Measurements from ENCODE around the gene FKBP5. TPM values are rescaled to one million over a fixed set of nuclear protein-coding genes. Genes with fewer than 3 reads are reported as not detected.

The FKBP5 gene
- total and polyA plus RNA-seq, 7 donors: 52.9 to 326 (median 200) TPM

GRCh38 chr6:35664945-35665344 is 23.8 kb downstream of the FKBP5 start:
- TF ChIP-seq CTCF (IDR thresholded peaks at IDR 0.05) (no peak), POLR2A (IDR thresholded peaks at IDR 0.05) (no peak), POLR2AphosphoS5 (IDR thresholded peaks at IDR 0.05) (no peak), EP300 (IDR thresholded peaks at IDR 0.05) (no peak)
- intact Hi-C loops (cut with DNase I): no loop called here
- Histone ChIP-seq H3K9me3 (no peaks in the 10 kb centered on the region), H3K27me3 (no peaks in the 10 kb centered on the region), H3K36me3 (peaks cover 0 to 4% (median 0%) of the 10 kb centered on the region in 4 donors), H3K4me1 (peaks cover 0 to 65% (median 56%) of the 10 kb centered on the region in 4 donors), H3K4me3 (no peak overlapping the region), H3K27ac (no peak overlapping the region)
- 76 to 87% methylated on average over 3 of the region's 3 CpGs for WGBS, 2 donors
- DNase-seq: no peak

GRCh38 chr6:35663447-35664235 is 25.1 kb downstream of the FKBP5 start:
- intact Hi-C loops (cut with DNase I): no loop called here
- peak overlapping the region in 1 of 4 donors; percentile 26 for H3K27ac ChIP-seq
- H3K9me3 ChIP-seq: no peaks in the 10 kb centered on the region
- no peak for DNase-seq
- no peak overlapping the region for H3K4me3 ChIP-seq
- peaks cover 0 to 4% (median 0%) of the 10 kb centered on the region in 4 donors for H3K36me3 ChIP-seq
- H3K27me3 ChIP-seq: no peaks in the 10 kb centered on the region
- 64 to 70% methylated on average over 7 of the region's 7 CpGs for WGBS, 2 donors
- TF ChIP-seq POLR2A (IDR thresholded peaks at IDR 0.05): no peak
- no peak for TF ChIP-seq CTCF (IDR thresholded peaks at IDR 0.05)
- TF ChIP-seq POLR2AphosphoS5 (IDR thresholded peaks at IDR 0.05): no peak
- TF ChIP-seq EP300 (IDR thresholded peaks at IDR 0.05): no peak
- peaks cover 0 to 53% (median 44%) of the 10 kb centered on the region in 4 donors for H3K4me1 ChIP-seq

- WGBS, 2 donors: 48 to 57% methylated on average over 7 of the region's 7 CpGs
- H3K9me3 ChIP-seq: no peaks in the 10 kb centered on the region
- no peak for DNase-seq
- H3K4me3 ChIP-seq: no peak overlapping the region
- peak overlapping the region in 1 of 4 donors; percentile 26 for H3K27ac ChIP-seq
- no peaks in the 10 kb centered on the region for H3K27me3 ChIP-seq
- TF ChIP-seq EP300 (IDR thresholded peaks at IDR 0.05): no peak
- peak in 1 of 4 donors; percentile 6 for TF ChIP-seq POLR2AphosphoS5 (IDR thresholded peaks at IDR 0.05)
- intact Hi-C loops (cut with DNase I): no loop called here
- H3K4me1 ChIP-seq: peaks cover 0 to 46% (median 39%) of the 10 kb centered on the region in 4 donors
- peaks cover 0 to 4% (median 0%) of the 10 kb centered on the region in 4 donors for H3K36me3 ChIP-seq
Observed at GRCh38 chr6:35662999-35663398, 25.7 kb downstream of the FKBP5 start.

- intact Hi-C loops (cut with DNase I): no loop called here
- no peaks in the 10 kb centered on the region for H3K9me3 ChIP-seq
- H3K36me3 ChIP-seq: peaks cover 0 to 15% (median 1%) of the 10 kb centered on the region in 4 donors
- no peak overlapping the region for H3K27ac ChIP-seq
- no peak overlapping the region for H3K4me3 ChIP-seq
- WGBS, 2 donors: 94 to 95% methylated on average over 3 of the region's 3 CpGs
- H3K27me3 ChIP-seq: no peaks in the 10 kb centered on the region
- peaks cover 0 to 8% (median 0%) of the 10 kb centered on the region in 4 donors for H3K4me1 ChIP-seq
- TF ChIP-seq POLR2A (IDR thresholded peaks at IDR 0.05) (no peak), POLR2AphosphoS5 (IDR thresholded peaks at IDR 0.05) (no peak), EP300 (IDR thresholded peaks at IDR 0.05) (no peak), CTCF (IDR thresholded peaks at IDR 0.05) (no peak)
- no peak for DNase-seq
Observed at GRCh38 chr6:35654883-35655282, 33.8 kb downstream of the FKBP5 start.

GRCh38 chr6:35651244-35651643 is 37.5 kb downstream of the FKBP5 start:
- WGBS, 2 donors: 87 to 92% methylated on average over 3 of the region's 3 CpGs

More at GRCh38 chr6:35651244-35651643, 37.5 kb downstream of the FKBP5 start:
- no peak for TF ChIP-seq EP300 (IDR thresholded peaks at IDR 0.05)
- Histone ChIP-seq H3K27me3 (no peaks in the 10 kb centered on the region), H3K36me3 (peaks cover 0 to 14% (median 1%) of the 10 kb centered on the region in 4 donors), H3K4me3 (no peak overlapping the region), H3K4me1 (peaks cover 0 to 10% (median 2%) of the 10 kb centered on the region in 4 donors), H3K9me3 (no peaks in the 10 kb centered on the region), H3K27ac (no peak overlapping the region)
- intact Hi-C loops (cut with DNase I): no loop called here
- no peak for DNase-seq
